ENCODE data around the gene DIS3L2. TPM values are rescaled to one million over a fixed set of nuclear protein-coding genes. Genes with fewer than 3 reads are reported as not detected.
A peak's percentile ranks its signal among the peaks of the same experiment; 100 is the strongest.
"Not testable (repeated sequence)": the region's sequence is repeated elsewhere in the genome, so short reads cannot be mapped to it uniquely, and the experiment has no call there.

DIS3L2 gene
- total RNA-seq, 1 donor, result 30.7 TPM

GRCh38 chr2:232327105-232328031, 365.9 kb downstream of the DIS3L2 start:
- no peak overlapping the region for H3K4me3 ChIP-seq (ENCODE audit: low read depth, low read length)
- DNase-seq (ENCODE audit: low read depth), result peak; percentile 45
- peak; percentile 82 for TF ChIP-seq CTCF (IDR thresholded peaks at IDR 0.05; ENCODE audit: insufficient read depth, low read depth, low read length)

DNA sequence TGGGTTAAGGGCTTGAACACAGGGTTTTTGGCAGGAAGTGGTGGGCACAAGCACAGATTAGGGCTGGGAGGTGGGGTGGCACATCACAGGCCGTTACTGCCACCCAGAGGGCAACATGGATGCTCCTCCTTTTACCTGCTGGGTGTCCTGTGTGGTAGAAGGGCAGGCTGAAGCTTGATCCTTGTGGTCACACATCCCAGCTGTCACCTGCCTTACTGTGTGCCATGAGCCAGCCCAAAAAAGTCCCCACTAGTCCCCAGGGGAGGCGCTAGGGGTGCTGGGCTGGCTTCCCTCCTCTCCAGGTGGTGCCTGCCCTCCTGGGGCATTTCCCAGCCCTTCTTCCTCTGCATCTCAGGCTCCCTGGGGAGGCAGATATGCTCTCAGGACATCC, 366.5 kb downstream of the DIS3L2 start:
- no peak for TF ChIP-seq CTCF (IDR thresholded peaks at IDR 0.05; ENCODE audit: insufficient read depth, low read depth, low read length)
- H3K4me3 ChIP-seq (ENCODE audit: low read depth, low read length), result no peak overlapping the region
- no peak for DNase-seq (ENCODE audit: low read depth)

- no peak overlapping the region for H3K4me3 ChIP-seq (ENCODE audit: low read depth, low read length)
- DNase-seq (ENCODE audit: low read depth), result no peak
- TF ChIP-seq CTCF (IDR thresholded peaks at IDR 0.05; ENCODE audit: insufficient read depth, low read depth, low read length), result no peak
Observed at GRCh38 chr2:232328516-232329460, 367.3 kb downstream of the DIS3L2 start.

GRCh38 chr2:232329716-232330067, 368.2 kb downstream of the DIS3L2 start:
- TF ChIP-seq CTCF (IDR thresholded peaks at IDR 0.05; ENCODE audit: insufficient read depth, low read depth, low read length), result no peak
- DNase-seq (ENCODE audit: low read depth), result no peak
- no peak overlapping the region for H3K4me3 ChIP-seq (ENCODE audit: low read depth, low read length)

GRCh38 chr2:232330068-232330999, 368.8 kb downstream of the DIS3L2 start:
- no peak for TF ChIP-seq CTCF (IDR thresholded peaks at IDR 0.05; ENCODE audit: insufficient read depth, low read depth, low read length)
- DNase-seq (ENCODE audit: low read depth), result no peak
- H3K4me3 ChIP-seq (ENCODE audit: low read depth, low read length), result no peak overlapping the region

DNA sequence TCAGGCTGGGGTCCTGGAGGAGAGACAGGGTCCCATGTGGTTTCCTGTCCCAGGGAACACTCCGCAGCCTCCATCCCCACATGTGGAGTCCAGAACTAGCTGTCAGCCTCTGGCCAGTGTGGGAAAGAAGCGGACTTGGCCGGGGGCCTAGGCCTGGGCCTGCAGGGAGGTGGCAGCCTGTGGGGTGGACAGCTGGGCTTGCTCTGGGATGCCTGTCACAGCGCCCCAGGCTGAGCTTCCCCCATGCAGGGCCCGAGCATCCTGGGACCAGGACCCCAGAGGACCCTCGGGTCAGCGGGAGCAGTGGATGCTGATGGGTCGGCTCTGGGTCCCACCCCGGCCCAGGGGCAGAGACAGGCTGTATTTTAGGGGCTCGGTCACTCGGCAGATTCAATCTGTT, 369.5 kb downstream of the DIS3L2 start:
- not testable (repeated sequence) for DNase-seq (ENCODE audit: low read depth); H3K4me3 ChIP-seq (ENCODE audit: low read depth, low read length)

GRCh38 chr2:232331641-232332040, 370.1 kb downstream of the DIS3L2 start:
- DNase-seq (ENCODE audit: low read depth); H3K4me3 ChIP-seq (ENCODE audit: low read depth, low read length): not testable (repeated sequence)

DNA sequence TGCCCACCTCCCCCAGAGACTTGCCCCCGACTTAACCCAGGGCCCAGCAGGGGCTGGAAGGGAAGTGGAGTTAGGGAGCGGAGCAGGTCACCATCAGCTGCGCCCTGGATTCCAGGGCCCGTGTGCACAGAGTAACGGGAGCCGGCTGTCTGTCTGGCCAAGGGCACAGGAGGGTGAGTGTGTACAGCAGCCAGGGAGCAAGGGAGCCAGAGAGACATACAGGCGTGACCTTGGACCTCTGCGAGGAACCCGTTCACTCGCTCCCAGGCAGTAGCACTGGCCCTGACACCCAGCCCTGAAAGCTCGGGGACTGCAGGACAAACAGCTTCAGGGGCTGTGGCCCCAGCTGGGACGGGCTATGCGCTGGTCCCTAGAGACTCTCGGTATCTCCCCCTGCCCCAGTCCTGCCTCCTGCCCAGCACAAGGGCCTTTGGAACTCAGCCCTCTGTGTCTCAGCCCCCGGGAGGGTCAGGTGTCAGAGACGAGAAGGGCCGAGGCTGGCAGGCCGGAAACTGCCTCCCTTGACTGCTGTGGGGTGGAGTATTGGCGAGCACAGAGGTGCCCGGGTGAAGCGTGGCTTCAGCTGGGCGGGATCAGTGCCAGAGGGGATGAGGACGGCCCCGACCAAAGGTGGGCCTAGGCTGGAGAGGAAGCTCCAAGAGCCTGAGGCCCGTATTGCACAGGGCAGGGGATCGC, 370.9 kb downstream of the DIS3L2 start:
- DNase-seq (ENCODE audit: low read depth); H3K4me3 ChIP-seq (ENCODE audit: low read depth, low read length): not testable (repeated sequence)

Data from fibroblast of villous mesenchyme (primary cell).